ENCODE measurements around the gene NBAS. TPM values are rescaled to one million over a fixed set of nuclear protein-coding genes. Genes with fewer than 3 reads are reported as not detected.
A peak's percentile ranks its signal among the peaks of the same experiment; 100 is the strongest.

Gene NBAS
- total and polyA plus RNA-seq, 9 of the 15 experiments (the other 6 are each of a cell fraction or from before 2014, with no cell fraction given): 15.3 to 94.4 (median 69.9) TPM

GRCh38 chr2:15563227-15564100 is 2.3 kb upstream of the NBAS start:
- BruUV-seq (replicated peaks): no TSS peak
- H3K4me3 ChIP-seq: no peak overlapping the region
- H3K9ac ChIP-seq (ENCODE audit: insufficient read depth in 1 of 2, low read depth in 2 of 2, low read length in 2 of 2): peak overlapping the region; percentile 37 to 92; a peak in 2 of 4 replicates
- FAIRE-seq: no peak
- CTCF ChIA-PET (ENCODE audit: low intra/inter-chr PET ratio): no interaction called here
- H3K4me1 ChIP-seq (replicated peaks in 1 of 2; ENCODE audit: control insufficient read depth in 2 of 2, insufficient read depth in 2 of 2, low read length in 2 of 2): peaks cover 17 to 31% of the 10 kb centered on the region in 2 experiments
- POLR2A ChIA-PET: interaction anchor here (0.7 to 2.6 kb wide), 7 partner anchors 8 to 27 kb away, joined by 3 to 17 read pairs (median 4); no protein-coding TSS in a partner anchor
- H4K20me1 ChIP-seq (replicated peaks; ENCODE audit: control insufficient read depth, insufficient read depth, low read length): no peaks in the 10 kb centered on the region
- H3K9me1 ChIP-seq (ENCODE audit: control insufficient read depth, insufficient read depth, low read length): no peaks in the 10 kb centered on the region
- intact Hi-C loops (cut with micrococcal nuclease) (no loop called here), in situ Hi-C loops (cut with MboI) (no loop called here)
- WGBS (ENCODE audit: insufficient coverage, low coverage, missing lambda C conversion rate): 30% methylated on average over 9 of the region's 9 CpGs
- H3K9me3 ChIP-seq (replicated peaks; ENCODE audit: control insufficient read depth, insufficient read depth, low read depth, low read length): no peaks in the 10 kb centered on the region
- peak in 2 of 4 experiments; percentile 26 to 68 for DNase-seq (ENCODE audit: extremely low read depth in 1 of 4, low spot score in 3 of 4)
- peaks cover 4% of the 10 kb centered on the region; the same call in 1 of the 3 replicates for H3K36me3 ChIP-seq (ENCODE audit: control insufficient read depth, insufficient read depth, low read length)
- H3K79me2 ChIP-seq (ENCODE audit: control insufficient read depth, insufficient read depth, low read length): peaks cover 38% of the 10 kb centered on the region
- no peaks in the 10 kb centered on the region for H3K27me3 ChIP-seq (ENCODE audit: control insufficient read depth in 2 of 2, insufficient read depth in 2 of 2, low read length in 2 of 2)
- ATAC-seq: peak; percentile 9
- peak overlapping the region; percentile 95 for H3K27ac ChIP-seq (ENCODE audit: extremely low read depth, low read depth, low read length)
- peak overlapping the region; percentile 94 for H3K4me2 ChIP-seq (ENCODE audit: insufficient read depth, low read length)
- peak overlapping the region; percentile 93 for H2AFZ ChIP-seq (ENCODE audit: low read depth, low read length)
- no peak for TF ChIP-seq EHMT2 (IDR thresholded peaks at IDR 0.05)
- no peak for TF ChIP-seq CHD2 (IDR thresholded peaks at IDR 0.05; ENCODE audit: low read depth, low read length)
- no peak for TF ChIP-seq SIX5 (IDR thresholded peaks at IDR 0.05; ENCODE audit: borderline replicate concordance in 1 of 2, insufficient read depth in 1 of 2, low read depth in 1 of 2, low read length in 2 of 2)
- TF ChIP-seq ZNF23 (CRISPR knock-in tag; IDR thresholded peaks at IDR 0.05): no peak
- no peak for TF ChIP-seq HLTF (IDR thresholded peaks at IDR 0.05)
- TF ChIP-seq FOXJ3 (CRISPR knock-in tag; IDR thresholded peaks at IDR 0.05): no peak
- TF ChIP-seq ZSCAN29 (IDR thresholded peaks at IDR 0.05): no peak
- no peak for TF ChIP-seq KAT7 (CRISPR knock-in tag; IDR thresholded peaks at IDR 0.05; ENCODE audit: borderline replicate concordance)
- TF ChIP-seq SAFB2 (IDR thresholded peaks at IDR 0.05; ENCODE audit: borderline replicate concordance, low read depth, low read length, severe bottlenecking): no peak
- TF ChIP-seq ZNF24 (IDR thresholded peaks at IDR 0.05): peak; percentile 56; the same call in 1 of the 2 replicates
- TF ChIP-seq, protein P1, sequence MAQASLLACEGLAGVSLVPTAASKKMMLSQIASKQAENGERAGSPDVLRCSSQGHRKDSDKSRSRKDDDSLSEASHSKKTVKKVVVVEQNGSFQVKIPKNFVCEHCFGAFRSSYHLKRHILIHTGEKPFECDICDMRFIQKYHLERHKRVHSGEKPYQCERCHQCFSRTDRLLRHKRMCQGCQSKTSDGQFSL (CRISPR knock-in tag; IDR thresholded peaks at IDR 0.05): no peak
- TF ChIP-seq, protein P1 (tag; IDR thresholded peaks at IDR 0.05): no peak
- TF ChIP-seq TFAP4 (CRISPR knock-in tag; IDR thresholded peaks at IDR 0.05; ENCODE audit: borderline replicate concordance): no peak
- no peak for TF ChIP-seq KAT8 (IDR thresholded peaks at IDR 0.05; ENCODE audit: low read depth)
- TF ChIP-seq NFIC (IDR thresholded peaks at IDR 0.05): no peak
- TF ChIP-seq SNIP1 (IDR thresholded peaks at IDR 0.05; ENCODE audit: low read depth): no peak
- TF ChIP-seq MAZ (CRISPR knock-in tag; conservative IDR thresholded peaks at IDR 0.05 in 1 of 2, IDR thresholded peaks at IDR 0.05 in 1 of 2): no peak
- no peak for TF ChIP-seq SLC30A9 (CRISPR knock-in tag; IDR thresholded peaks at IDR 0.05)
- no peak for TF ChIP-seq CCAR2 (IDR thresholded peaks at IDR 0.05; ENCODE audit: low read depth, low read length)
- peak; percentile 89 for TF ChIP-seq ZKSCAN8 (CRISPR knock-in tag; IDR thresholded peaks at IDR 0.05)
- TF ChIP-seq NCOR1 (IDR thresholded peaks at IDR 0.05): no peak
- TF ChIP-seq ARHGAP35 (IDR thresholded peaks at IDR 0.05; ENCODE audit: partially characterized antibody): no peak
- TF ChIP-seq SOX6 (IDR thresholded peaks at IDR 0.05): peak; percentile 59

Measured in K562 (cell line).